Bronchial epithelial cell (primary cell): ENCODE results near the gene WFDC10B. TPM values are rescaled to one million over a fixed set of nuclear protein-coding genes. Genes with fewer than 3 reads are reported as not detected.
"Not testable (repeated sequence)": the region's sequence is repeated elsewhere in the genome, so short reads cannot be mapped to it uniquely, and the experiment has no call there.

Experiments used
- DNase-seq: peaks from one replicate; pipeline ENCODE4 v3.0.0-alpha.2; 2010; ENCODE audit warnings: low read depth
- FAIRE-seq: peaks from 2 replicates; lab custom pipeline; 2011; peaks lifted over from hg19 to GRCh38; lab: Jason Lieb, UNC
- H3K27me3 ChIP-seq: 2 replicates; pipeline ENCODE4 v1.5.1; 2011; ENCODE audit warnings: low read length; ENCODE audit not compliant: control insufficient read depth, insufficient read depth
- H3K36me3 ChIP-seq: 2 replicates; pipeline ENCODE4 v1.5.1; 2011; ENCODE audit warnings: low read length; ENCODE audit not compliant: control insufficient read depth, insufficient read depth
- H3K4me3 ChIP-seq: 2 replicates; pipeline ENCODE4 v1.5.1; 2011; ENCODE audit warnings: mild to moderate bottlenecking, low read depth, low read length, control low read depth
- CTCF ChIP-seq: IDR thresholded peaks from 2 replicates; pipeline ENCODE4 v1.5.1; 2011; ENCODE audit warnings: mild to moderate bottlenecking, moderate library complexity, low read length, control low read depth, inconsistent platforms; ENCODE audit not compliant: insufficient read depth, severe bottlenecking
- total RNA-seq: library from RNA; depleted of rRNA; stranded (reverse); fragments of >200 nt; gene quantifications from 2 replicates; pipeline ENCODE4 v1.2.1, GENCODE V29; 2014

WFDC10B gene
- total RNA-seq, 1 donor from 2014 or later = not detected

GRCh38 chr20:45646875-45647274 lies 57.9 kb downstream of the WFDC10B start:
- Histone ChIP-seq H3K27me3 (no peaks in the 10 kb centered on the region), H3K4me3 (no peak overlapping the region), H3K36me3 (no peaks in the 10 kb centered on the region)
- no peak for TF ChIP-seq CTCF
- DNase-seq (no peak), FAIRE-seq (no peak)

GRCh38 chr20:45645869-45646268 lies 59.0 kb downstream of the WFDC10B start:
- not testable (repeated sequence) for H3K27me3 ChIP-seq, H3K4me3 ChIP-seq, DNase-seq, H3K36me3 ChIP-seq, FAIRE-seq

DNA sequence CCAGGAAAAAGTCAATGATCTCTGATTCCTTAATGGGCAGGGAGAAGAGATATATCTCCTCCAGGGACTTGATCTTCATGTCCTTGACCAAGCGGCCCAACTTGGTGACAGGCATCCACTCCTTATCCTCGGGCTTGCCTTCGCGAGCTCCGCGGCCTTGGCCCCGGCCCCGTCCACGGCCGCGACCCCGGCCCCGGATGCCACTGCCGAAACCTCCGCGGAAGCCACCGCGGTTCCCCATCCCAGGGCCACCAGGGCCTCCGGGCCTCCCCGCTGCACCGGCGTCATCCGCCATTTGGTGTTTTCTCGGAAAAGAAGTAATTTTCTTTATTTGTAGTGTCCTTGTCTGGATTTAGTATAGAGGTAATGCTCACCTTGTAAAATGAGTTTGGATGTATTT lies 63.7 kb downstream of the WFDC10B start:
- FAIRE-seq, H3K27me3 ChIP-seq, DNase-seq, H3K4me3 ChIP-seq, H3K36me3 ChIP-seq: not testable (repeated sequence)

DNA sequence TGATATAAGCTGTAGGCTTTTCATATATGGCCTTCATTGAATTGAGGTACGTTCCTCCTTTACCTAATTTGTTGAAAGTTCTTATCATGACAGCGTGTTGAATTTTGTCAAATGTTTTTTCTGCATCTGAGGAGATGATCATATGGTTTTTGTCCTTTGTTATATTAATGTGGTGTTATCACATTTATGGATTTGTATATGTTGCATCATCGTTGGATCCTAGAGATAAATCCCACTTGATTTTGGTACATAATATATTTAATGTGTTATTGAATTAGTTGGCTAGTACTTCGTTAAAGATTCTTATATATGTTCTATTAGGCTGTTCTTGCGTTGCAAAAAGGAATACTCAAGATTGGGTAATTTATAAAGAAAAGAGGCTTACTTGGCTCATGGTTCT lies 65.1 kb downstream of the WFDC10B start:
- no peak for TF ChIP-seq CTCF
- Histone ChIP-seq H3K27me3 (no peaks in the 10 kb centered on the region), H3K4me3 (no peak overlapping the region), H3K36me3 (no peaks in the 10 kb centered on the region)
- FAIRE-seq (no peak), DNase-seq (no peak)

GRCh38 chr20:45636513-45636912 lies 68.3 kb downstream of the WFDC10B start:
- Histone ChIP-seq H3K36me3 (no peaks in the 10 kb centered on the region), H3K27me3 (no peaks in the 10 kb centered on the region), H3K4me3 (no peak overlapping the region)
- TF ChIP-seq CTCF = no peak
- DNase-seq (no peak), FAIRE-seq (no peak)

Other genes starting within 250 kb of the WFDC10B start
- not detected in 2 replicates for gene WFDC2, start 235.3 kb downstream of the WFDC10B start, total RNA-seq
- gene SPINT3, start 189.4 kb downstream of the WFDC10B start, total RNA-seq = not detected in 2 replicates
- not detected in 2 replicates for gene WFDC6, start 165.5 kb downstream of the WFDC10B start, total RNA-seq
- gene EPPIN, start 157.6 kb downstream of the WFDC10B start, total RNA-seq = not detected in 2 replicates
- gene WFDC8, start 125.7 kb downstream of the WFDC10B start, total RNA-seq = not detected in 2 replicates
- gene WFDC10A, start 75.3 kb downstream of the WFDC10B start, total RNA-seq = not detected in 2 replicates
- not detected in 2 replicates for gene WFDC9, start 73.7 kb downstream of the WFDC10B start, total RNA-seq
- gene WFDC11, start 34.8 kb downstream of the WFDC10B start, total RNA-seq = not detected in 2 replicates
- gene WFDC13, start 3.0 kb downstream of the WFDC10B start, total RNA-seq = not detected in 2 replicates
- not detected in 2 replicates for gene SPINT4, start 17.3 kb upstream of the WFDC10B start, total RNA-seq
- gene WFDC3, start 86.9 kb upstream of the WFDC10B start, total RNA-seq = not detected in 2 replicates
- 13.4 and 14.1 TPM in 2 replicates for gene DNTTIP1, start 86.9 kb upstream of the WFDC10B start, total RNA-seq
- gene UBE2C, start 107.6 kb upstream of the WFDC10B start, total RNA-seq = 0.26 and 1.8 TPM in 2 replicates
- gene TNNC2, start 122.3 kb upstream of the WFDC10B start, total RNA-seq = 0.38 TPM in 1 of 2 replicates, not detected in the other
- 6.8 and 15.5 TPM in 2 replicates for gene SNX21, start 128.8 kb upstream of the WFDC10B start, total RNA-seq
- gene ACOT8, start 152.4 kb upstream of the WFDC10B start, total RNA-seq = 31.1 and 37.9 TPM in 2 replicates
- gene ZSWIM3, start 152.6 kb upstream of the WFDC10B start, total RNA-seq = 2.9 and 3.7 TPM in 2 replicates
- 1.3 and 2.8 TPM in 2 replicates for gene ZSWIM1, start 176.2 kb upstream of the WFDC10B start, total RNA-seq
- gene SPATA25, start 182.6 kb upstream of the WFDC10B start, total RNA-seq = 0.53 and 0.90 TPM in 2 replicates
- gene NEURL2, start 186.2 kb upstream of the WFDC10B start, total RNA-seq = 1.8 and 2.6 TPM in 2 replicates
- 16.8 and 21.0 TPM in 2 replicates for gene CTSA, start 186.3 kb upstream of the WFDC10B start, total RNA-seq
- 26.9 and 37.4 TPM in 2 replicates for gene PLTP, start 207.1 kb upstream of the WFDC10B start, total RNA-seq
- 4.6 and 6.3 TPM in 2 replicates for gene PCIF1, start 229.7 kb upstream of the WFDC10B start, total RNA-seq